Adipose tissue (tissue), 3 donors: ENCODE data around the gene GOLGA6L10. TPM values are rescaled to one million over a fixed set of nuclear protein-coding genes. Genes with fewer than 3 reads are reported as not detected.
"Not testable (repeated sequence)": the region's sequence is repeated elsewhere in the genome, so short reads cannot be mapped to it uniquely, and the experiment has no call there.

Experiments
- H3K27ac ChIP-seq: one replicate; pipeline ENCODE4 v1.5.1; 2013; ENCODE audit warnings: low read depth, low read length
- WGBS, 3 donors: extraction: QIAGEN DNeasy Blood & Tissue Kit; methylation state at CpG; one replicate each; pipeline ENCODE4 v1.1.7; 2013; 5-methylcytosine and 5-hydroxymethylcytosine counted together
- polyA plus RNA-seq, 3 donors: library from polyadenylated mRNA; stranded (reverse); fragments of 200-250 nt; gene quantifications; one replicate each; pipeline ENCODE4 v1.2.3, GENCODE V29; 2013
- donor health status: healthy with polysubstance abuse.
- donor health status: Bipolar disorder and iron deficiency.
- donor health status: healthy.

GOLGA6L10 gene
- polyA plus RNA-seq, 3 donors = 0.11 to 0.83 (median 0.79) TPM

DNA sequence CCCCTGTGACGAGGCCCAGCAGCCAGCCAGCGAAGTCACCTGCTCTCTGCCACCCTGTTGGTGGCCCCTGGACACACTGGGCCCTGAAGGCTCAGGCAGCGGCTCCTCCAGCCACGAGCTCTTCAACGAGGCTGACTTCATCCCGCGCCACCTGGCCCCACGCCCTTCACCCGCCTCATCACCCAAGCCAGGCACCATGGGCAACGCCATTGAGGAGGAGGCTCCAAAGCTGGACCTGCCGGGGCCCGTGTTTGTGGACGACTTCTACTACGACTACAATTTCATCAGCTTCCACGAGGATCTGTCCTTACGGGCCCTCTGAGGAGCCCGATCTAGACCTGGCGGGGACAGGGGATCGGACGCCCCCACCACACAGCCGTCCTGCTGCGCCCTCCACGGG, 22.4 kb downstream of the GOLGA6L10 start:
- H3K27ac ChIP-seq = not testable (repeated sequence)
- WGBS, 3 donors = 72 to 91% (median 82%) methylated on average over 9 to 22 of the region's 23 CpGs

DNA sequence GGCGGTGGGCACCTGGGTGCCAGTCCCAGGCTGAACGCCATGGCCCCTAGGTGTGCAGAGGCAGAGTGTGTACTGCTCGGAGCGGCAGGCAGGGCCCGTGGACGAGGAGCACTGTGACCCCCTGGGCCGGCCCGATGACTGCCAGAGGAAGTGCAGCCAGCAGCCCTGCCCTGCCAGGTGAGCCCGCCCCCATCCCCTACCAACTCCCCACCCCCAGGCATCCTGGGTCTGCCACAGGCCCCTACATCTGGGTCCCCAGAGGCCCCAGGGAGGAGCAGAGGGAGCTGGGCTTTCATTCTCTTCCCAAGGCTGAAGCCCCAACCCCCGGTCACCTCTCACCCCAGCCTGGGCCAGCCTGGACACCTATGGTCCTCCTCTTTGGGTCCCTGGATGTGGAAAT, 23.6 kb downstream of the GOLGA6L10 start:
- not testable (repeated sequence) for H3K27ac ChIP-seq
- 80 to 94% (median 88%) methylated on average over 2 to 10 of the region's 10 CpGs for WGBS, 3 donors

DNA sequence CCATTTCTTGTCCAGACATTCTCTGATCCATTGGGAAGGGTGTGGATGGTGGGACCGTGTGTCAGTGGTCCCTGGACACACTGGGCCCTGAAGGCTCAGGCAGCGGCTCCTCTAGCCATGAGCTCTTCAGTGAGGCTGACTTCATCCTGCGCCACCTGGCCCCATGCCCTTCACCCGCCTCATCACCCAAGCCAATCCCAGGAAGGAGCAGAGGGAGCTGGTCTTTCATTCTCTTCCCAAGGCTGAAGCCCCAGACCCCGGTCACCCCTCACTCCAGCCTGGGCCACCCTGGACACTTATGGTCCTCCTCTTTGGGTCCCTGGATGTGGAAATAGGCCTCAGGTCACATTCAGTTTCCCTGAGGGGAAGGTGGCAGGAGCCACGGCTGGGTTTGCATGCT, 24.4 kb downstream of the GOLGA6L10 start:
- H3K27ac ChIP-seq = not testable (repeated sequence)
- 76 to 86% (median 82%) methylated on average over 5 to 6 of the region's 6 CpGs for WGBS, 3 donors

DNA sequence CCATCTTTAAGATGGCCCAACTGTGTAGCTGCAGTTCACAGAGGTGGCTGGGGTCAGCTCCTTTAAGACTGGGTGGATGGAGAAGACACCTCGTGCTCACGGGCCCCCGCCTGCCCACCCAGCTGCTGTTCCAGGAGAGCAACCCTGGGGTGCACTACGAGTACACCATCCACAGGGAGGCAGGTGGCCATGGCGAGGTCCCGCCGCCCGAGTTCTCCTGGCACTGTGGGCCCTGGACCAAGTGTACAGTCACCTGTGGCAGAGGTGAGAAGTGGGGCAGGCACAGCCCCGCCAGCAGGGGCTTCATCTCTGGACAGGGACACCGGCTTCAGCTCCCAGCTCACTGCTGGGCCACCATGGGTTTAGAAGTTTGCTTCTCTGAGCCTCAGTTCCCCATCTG, 26.8 kb downstream of the GOLGA6L10 start:
- H3K27ac ChIP-seq = not testable (repeated sequence)
- 75 to 77% methylated on average over 4 to 5 of the region's 10 CpGs; no CpG with 5 or more reads in 1 of the 3 donors for WGBS, 3 donors

DNA sequence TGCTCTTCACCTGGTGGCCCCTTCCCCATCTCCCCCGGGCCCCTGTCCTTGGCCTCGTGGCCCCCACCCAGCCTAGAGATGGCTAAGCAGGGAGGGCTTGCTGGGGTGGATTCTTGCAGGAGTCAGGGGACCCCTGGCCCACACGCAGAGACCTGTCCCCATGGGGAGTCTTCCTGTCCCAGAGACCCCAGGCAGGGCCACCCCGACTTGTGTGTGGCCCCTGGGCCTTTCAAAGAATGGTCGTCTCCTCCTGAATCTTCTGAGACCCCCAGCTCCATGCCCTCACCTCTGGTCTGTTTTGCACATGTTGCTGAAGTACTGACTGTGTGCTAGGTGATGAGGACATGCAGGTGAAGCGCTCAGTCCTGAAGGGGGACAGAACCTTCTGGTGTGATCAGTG, 28.4 kb downstream of the GOLGA6L10 start:
- H3K27ac ChIP-seq = not testable (repeated sequence)
- 63 to 86% methylated on average over 3 of the region's 6 CpGs; no CpG with 5 or more reads in 1 of the 3 donors for WGBS, 3 donors

DNA sequence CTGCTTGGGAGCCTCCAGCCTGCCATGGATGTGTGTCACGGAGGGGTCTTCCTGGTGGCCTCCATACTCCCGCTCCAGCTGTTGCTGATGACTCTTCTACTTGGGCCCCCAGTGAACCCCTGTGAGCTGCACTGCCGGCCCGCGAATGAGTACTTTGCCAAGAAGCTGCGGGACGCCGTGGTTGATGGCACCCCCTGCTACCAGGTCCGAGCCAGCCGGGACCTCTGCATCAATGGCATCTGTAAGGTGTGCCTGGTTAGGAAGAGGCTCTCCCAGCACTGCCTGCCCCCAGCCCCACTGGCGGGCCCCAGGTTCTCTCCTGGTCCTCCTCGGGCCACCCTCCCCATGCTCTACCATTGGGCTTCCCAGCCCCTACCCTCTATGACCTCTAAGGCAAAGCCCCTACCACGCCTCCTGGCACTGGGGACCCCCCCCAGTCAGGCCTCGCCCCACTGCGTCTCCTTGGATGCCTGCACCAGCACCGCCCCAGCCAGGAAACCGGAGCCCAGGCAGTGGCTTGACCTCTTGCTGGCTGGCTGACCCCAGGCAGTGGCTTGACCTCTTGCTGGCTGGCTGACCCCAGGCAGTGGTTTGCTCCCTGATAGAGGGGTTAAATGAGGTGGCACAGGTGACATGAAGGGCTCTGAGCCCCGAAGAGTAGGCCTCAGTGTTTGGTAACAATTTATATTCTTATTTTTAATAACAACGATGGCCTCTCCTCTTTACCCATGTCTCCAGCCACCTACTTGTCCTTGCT, 29.6 kb downstream of the GOLGA6L10 start:
- not testable (repeated sequence) for H3K27ac ChIP-seq
- WGBS, 3 donors = 86 to 92% (median 88%) methylated on average over 14 to 16 of the region's 19 CpGs

DNA sequence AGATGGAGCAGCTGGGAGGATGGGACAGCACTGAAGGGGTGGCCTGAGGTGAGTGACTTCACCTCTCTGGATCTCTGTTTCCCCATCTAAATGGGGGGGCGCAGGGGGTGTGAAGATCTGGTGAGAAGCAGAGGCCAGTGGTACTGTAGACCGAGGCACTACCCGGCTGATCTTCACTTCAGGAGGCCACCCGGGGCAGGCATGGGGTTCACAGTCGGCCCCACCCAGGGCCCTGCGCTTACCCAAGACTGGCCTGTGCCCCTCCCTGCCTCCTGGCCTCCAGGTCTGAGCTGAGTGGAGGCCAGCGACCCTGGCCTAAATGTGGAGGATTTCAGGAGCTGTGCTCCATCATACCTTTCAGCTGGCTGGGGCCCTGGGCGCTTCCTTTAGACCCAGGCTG, 31.0 kb downstream of the GOLGA6L10 start:
- WGBS, 3 donors = 90 to 94% (median 92%) methylated on average over 8 of the region's 8 CpGs

DNA sequence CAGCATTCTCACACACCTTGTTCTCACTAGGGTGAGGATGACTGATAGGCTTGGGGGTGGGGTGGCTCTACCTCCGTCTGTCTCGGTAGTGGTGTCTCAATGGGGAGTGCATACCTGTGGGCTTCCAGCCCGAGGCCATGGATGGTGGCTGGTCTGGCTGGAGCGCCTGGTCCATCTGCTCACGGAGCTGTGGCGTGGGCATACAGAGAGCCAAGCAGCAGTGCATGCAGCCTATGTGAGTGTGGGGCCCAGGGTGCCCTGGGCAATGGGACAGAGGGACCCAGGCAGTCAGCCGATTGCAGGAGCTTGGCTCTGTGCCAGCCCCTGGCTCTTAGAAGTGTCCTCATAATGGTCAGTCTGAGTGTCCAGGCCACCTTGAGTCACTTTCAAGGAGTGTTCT, 31.8 kb downstream of the GOLGA6L10 start:
- H3K27ac ChIP-seq = not testable (repeated sequence)
- WGBS, 3 donors = 73 to 89% (median 75%) methylated on average over 7 of the region's 7 CpGs

More for the DNA sequence above, 31.0 kb downstream of the GOLGA6L10 start:
- H3K27ac ChIP-seq = not testable (repeated sequence)

DNA sequence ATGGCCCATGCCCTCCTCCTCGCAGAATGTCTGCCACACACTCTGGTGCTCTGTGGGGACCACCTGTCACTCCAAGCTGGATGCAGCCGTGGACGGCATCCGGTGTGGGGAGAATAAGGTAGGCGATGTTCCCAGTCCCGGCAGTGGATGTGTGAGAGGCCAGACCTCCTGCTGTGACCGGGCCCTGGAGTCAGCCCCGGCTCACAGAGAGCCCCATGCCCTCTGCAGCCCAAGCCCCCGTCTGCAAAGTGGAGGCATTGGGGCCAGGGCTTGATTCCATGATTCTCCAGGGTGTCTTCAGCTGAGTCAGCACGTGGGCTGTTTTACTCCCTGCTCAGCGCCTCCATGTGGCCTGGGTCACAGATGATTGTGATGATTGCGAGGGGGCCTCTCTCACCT, 32.2 kb downstream of the GOLGA6L10 start:
- no peak overlapping the region for H3K27ac ChIP-seq
- WGBS, 3 donors = 83 to 87% (median 85%) methylated on average over 12 of the region's 12 CpGs

DNA sequence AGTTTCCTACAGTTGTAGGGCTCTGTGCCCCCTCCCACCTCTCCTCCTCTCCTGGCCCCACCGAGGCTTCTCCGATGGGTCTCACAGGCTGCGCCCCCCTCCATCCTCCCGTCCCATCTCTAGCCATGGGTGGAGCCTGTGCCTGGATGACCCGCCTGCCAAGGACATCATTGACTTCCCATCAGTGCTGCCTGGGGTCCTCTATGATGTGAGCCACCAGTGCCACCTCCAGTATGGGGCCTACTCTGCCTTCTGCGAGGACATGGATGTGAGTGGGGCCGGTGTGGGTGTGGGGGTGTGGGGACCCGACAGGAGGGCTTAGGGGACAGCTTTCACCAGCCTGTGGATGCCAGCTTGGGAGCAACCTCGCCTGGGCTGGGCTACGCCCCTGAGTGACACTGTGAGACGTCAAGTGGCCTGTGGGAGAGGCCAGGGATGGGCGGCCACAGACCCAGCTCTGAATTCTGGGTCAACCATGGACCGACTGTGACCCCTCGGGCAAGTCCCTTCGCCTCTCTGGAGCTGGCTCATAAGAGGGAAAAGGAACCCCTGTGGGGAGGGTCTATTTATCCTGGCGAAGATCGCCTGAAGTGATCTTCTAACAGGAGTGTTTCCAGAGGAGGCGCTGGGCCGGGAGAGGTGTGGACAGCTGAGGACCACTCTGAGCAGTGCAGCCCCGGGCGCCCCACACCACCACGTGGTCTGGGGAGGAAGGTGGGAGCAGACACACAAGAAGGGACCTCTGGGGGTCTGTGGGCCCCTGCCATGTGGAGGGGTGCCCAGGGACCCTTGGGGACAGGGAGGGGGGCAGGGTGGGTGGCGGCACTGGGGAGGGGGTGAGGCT, 32.8 kb downstream of the GOLGA6L10 start:
- 92 to 94% (median 92%) methylated on average over 22 to 23 of the region's 23 CpGs for WGBS, 3 donors
- not testable (repeated sequence) for H3K27ac ChIP-seq

DNA sequence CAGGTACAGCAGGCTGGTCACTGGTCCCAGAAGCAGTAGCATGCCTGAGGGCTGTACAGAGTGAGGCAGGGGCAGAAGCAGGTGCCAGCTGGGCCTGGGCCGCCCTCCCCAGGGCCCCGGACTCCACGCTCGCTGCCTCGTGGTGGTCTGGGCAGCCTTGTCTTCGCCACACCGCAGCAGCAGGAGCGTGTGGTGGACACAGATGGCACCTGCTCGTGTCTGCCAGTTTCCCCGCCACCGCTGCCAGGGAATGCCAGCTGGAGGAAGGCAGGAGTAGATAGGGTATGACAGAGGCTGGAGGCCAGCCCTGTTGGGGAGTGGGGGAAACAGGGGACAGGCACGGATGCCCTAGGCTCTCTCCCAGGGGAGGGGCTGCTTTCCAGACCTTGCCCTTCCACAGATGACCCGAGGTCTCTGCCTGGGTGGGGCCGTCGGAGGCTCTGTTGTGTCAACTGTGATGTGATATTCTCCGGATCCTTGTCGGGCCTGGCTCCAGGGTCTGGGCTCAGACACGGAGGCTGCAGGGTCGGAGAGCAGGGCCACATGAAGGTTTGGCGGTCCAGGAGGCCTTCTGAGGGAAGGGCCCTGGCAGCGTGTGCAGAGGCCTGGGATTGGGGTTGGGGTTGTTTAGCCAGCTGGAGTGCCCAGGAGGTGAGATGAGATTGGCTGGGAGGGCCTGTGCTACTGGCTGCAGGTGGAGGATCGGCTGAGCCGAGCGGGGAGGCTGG, 33.6 kb downstream of the GOLGA6L10 start:
- no peak overlapping the region for H3K27ac ChIP-seq
- WGBS, 3 donors = 77 to 89% (median 87%) methylated on average over 18 to 24 of the region's 24 CpGs

DNA sequence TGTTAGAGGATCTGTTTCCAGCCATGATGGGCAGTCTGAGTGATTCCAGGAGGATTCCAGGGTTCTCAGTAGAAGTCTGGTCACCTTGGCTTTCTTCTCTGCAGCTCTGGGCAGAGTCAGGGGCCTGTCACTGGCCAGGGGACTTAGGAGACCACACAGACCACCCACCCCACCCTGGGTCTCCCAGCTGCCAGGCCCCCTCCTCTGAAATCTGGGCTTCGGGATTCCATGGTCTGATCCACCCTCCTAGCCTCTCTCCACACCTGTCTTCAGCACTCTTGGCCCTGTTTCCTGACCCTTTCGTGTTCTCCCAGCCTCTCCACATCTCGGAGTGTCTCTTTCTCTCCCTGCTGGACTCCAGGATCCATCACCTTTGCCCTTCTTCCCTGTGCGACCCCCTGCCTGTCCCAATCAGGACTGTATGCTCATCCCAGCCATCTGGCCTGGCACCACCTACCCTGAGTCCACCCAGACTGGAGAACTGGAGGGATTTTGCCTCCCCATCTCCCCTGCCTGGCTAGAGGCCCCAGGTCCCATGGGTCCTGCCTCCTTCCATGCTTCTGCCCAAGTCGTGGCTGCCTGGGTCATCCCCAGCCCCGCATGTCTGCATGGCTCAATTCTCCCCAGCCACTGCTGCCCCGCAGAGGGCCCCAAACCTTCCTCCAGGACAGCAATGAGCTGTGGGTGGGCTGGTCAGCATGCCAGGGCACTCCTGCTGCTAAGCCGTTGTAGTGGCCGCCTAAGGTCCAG, 34.3 kb downstream of the GOLGA6L10 start:
- WGBS, 3 donors = 78 to 86% (median 82%) methylated on average over 9 of the region's 9 CpGs
- H3K27ac ChIP-seq = no peak overlapping the region

DNA sequence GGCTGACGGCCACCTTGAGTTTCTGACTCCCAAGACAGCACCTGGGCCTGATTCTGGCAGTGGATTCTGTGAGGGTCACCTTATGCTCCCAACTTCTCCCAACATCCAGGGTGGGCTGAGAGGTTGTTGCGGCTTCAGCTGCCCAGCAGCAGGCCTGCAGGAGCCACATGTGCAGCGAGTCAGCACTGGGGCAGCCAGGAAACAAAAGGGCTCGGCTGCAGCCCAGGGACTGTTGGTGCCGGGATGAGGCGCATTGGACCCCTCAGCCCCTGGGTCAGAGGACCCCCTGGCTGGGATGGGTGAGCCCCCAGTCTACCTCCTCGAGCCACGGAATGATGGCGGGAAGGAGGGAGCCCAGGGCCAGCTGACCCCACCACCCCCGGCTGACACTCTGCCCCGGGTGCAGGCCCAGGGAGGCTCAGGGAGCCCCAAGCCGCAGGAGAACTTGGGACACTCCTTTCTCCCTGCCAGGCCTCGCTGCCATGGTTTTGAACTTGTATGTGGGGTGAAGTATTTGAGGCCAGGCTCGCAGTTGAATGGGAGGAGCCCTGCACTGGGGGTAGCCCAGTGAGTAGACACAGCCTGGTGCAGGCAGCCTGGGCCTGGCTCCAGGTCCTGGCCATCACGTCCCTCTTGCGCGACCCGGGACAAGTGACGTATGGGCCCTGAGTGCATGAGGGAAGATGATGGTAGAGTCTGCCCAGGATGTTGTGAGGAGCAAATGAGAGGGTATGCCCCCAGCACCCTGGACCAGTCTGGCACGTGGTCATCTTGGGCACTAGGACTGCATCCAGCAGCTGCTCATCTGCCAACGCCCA, 35.1 kb downstream of the GOLGA6L10 start:
- not testable (repeated sequence) for H3K27ac ChIP-seq
- WGBS, 3 donors = 84 to 87% (median 85%) methylated on average over 21 of the region's 21 CpGs

DNA sequence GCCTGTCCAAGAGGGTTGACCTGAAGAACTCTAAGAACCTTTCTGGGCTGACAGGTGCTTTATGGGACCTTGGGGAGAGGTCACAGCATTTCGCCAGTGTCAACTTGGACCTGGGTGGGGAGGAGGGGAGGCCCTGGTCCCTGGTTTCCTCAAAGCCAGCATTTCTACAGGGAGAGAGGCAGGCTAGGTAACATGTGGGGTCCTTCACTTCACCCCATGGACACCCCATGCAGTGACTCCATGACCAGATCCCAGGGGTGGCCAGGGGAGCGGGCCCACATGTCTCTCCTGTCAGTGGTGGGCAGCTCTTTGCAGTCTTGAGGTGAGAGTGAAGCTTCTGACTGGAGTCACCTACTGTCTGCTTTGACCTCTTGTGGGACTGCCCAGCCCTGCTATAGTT, 35.8 kb downstream of the GOLGA6L10 start:
- 96 to 100% (median 100%) methylated on average over 2 of the region's 2 CpGs for WGBS, 3 donors
- H3K27ac ChIP-seq = no peak overlapping the region

DNA sequence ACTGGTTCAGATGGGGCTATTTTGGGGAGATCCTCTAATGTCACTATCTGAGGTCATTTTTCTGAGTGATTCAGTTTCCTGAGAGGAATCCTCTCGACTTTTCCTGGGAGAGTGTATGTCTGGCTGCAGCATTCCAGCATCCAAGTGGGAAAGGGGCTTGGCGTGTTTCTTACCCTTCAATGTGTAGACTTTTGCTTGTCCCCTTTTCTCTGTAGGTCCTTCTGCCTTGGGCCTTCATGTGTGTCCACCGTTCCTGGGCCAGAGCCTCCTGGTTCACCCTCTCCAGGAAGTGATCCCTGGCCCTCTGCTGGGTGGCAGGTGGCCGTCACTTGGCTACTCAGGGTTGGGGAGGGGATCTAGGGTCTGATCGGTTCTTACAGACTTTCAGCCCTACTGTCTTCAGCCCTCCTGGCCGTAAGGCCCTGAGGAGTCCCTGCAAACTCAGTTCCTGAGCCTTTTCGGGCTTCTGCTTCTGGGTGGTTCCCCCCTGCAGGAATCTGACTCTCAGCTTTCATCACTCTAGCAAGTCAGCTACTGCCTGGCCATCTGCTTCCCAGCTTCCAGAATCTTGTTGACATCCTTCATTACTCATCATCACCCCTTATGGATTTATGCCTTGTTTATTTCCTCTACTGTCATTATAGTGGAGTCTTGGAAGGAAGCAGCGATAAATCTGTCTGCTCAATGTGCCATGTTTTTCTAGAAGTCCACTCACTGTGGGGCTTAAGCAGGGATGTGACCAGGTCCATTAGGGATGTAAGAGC, 36.5 kb downstream of the GOLGA6L10 start:
- H3K27ac ChIP-seq = no peak overlapping the region
- 70 to 80% (median 72%) methylated on average over 7 to 8 of the region's 8 CpGs for WGBS, 3 donors

DNA sequence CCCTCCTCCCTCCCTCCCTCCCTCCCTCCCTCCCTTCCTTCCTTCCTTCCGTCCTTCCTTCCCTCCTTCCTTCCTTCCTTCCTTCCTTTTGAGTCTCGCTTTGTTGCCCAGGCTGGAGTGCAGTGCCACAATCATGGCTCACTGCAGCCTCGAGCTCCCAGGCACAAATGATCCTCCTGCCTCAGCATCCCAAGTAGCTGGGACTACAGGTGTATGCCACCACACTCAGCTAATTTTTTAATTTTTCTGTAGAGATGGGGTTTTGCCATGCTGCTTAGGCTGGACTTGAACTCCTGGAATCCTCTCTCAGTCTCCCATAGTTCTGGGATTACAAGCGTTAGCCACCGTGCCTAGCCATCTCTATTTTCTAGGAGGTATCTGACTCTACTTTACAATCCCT, 38.0 kb downstream of the GOLGA6L10 start:
- not testable (repeated sequence) for H3K27ac ChIP-seq
- 82 to 89% (median 88%) methylated on average over 3 to 4 of the region's 5 CpGs for WGBS, 3 donors

DNA sequence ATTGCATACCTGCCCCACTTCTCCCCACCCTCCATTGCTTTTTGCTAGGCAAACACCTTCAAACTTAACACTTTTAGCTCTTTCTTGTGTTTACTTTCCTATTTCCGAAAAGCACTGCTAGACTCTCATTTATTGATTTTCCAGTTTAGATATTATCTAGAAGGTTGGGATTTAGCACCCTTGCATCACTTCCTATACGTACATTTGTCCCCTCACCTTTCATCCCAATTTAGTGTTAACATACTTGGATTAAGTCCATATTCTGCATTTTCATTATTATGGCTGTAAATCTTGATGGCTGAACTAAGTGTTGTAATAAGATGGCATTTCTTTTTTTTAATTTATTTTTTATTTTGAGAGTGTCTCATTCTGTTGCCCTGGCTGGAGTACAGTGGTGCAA, 39.5 kb downstream of the GOLGA6L10 start:
- 46 to 90% (median 85%) methylated on average over 2 of the region's 2 CpGs for WGBS, 3 donors
- H3K27ac ChIP-seq = no peak overlapping the region
